Activated CD4-positive, alpha-beta T cell treated with anti-CD3 and anti-CD28 coated beads, Interleukin-2, amount 10 ng/mL, durations not matched to agents 7 days and 5 days (primary cell): ENCODE measurements around the gene TPRG1L. TPM values are rescaled to one million over a fixed set of nuclear protein-coding genes. Genes with fewer than 3 reads are reported as not detected.

ENCODE experiments used
- CTCF ChIA-PET: fragments of 350-600 bp; sonication (Branson Sonifier 250); formaldehyde crosslinking; loops from one replicate; lab custom pipeline; 2021; ENCODE audit warnings: antibody characterized with exemption; lab: Charles Lee
- POLR2A ChIA-PET: fragments of 350-600 bp; sonication (Branson Sonifier 250); formaldehyde crosslinking; loops from one replicate; lab custom pipeline; 2021; ENCODE audit warnings: antibody characterized with exemption; lab: Charles Lee
- DNase-seq: peaks from one replicate; pipeline ENCODE4 v3.0.0-alpha.2; 2020
- H3K27ac Mint-ChIP-seq: one replicate; pipeline ENCODE4 v1.8.0; 2021; ENCODE audit warnings: mild to moderate bottlenecking, moderate library complexity, mixed read lengths
- H3K27me3 Mint-ChIP-seq: one replicate; pipeline ENCODE4 v1.8.0; 2021; ENCODE audit warnings: mixed read lengths
- H3K36me3 Mint-ChIP-seq: one replicate; pipeline ENCODE4 v1.8.0; 2021; ENCODE audit warnings: low read depth, mixed read lengths
- H3K4me1 Mint-ChIP-seq: one replicate; pipeline ENCODE4 v1.8.0; 2021; ENCODE audit warnings: mixed read lengths
- H3K4me3 Mint-ChIP-seq: one replicate; pipeline ENCODE4 v1.8.0; 2021; ENCODE audit warnings: mild to moderate bottlenecking, moderate library complexity, mixed read lengths
- H3K9me3 Mint-ChIP-seq: one replicate; pipeline ENCODE4 v1.8.0; 2021; ENCODE audit warnings: mixed read lengths
- total RNA-seq, 2 experiments: library from RNA; stranded (reverse); gene quantifications; one replicate each; pipeline ENCODE4 v1.2.3, GENCODE V29; 2021

The TPRG1L gene
- total RNA-seq, 2 experiments from 2014 or later = 13.6 to 14.7 TPM

DNA sequence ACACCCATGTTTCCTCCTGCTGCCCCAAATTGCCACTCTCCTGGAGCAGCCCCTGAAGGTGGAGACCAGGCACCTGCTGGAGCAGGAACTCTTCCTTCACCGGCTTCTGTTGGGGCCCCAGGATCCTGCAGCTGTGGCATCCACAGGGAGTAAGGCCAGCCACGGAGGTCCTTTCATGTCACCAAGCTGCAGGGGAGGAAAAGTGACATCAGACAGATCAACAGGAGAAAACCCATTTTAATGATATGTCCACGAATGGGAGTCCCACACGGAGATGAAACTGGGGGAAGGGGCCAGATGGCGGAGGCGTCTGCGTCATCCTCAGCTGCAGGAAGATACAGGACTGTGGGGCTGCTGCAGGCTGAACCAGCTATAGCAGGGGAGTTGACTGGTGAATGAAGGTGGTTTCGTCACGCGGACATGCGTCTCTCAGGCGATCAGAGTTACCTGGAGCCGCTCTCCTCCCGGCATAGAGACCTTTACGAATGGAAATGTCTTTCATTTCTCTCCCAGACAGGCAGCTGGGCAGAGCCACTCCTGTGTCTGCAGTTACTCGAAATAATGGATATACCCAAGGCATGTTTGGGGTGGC is 37.4 kb downstream of the TPRG1L start:
- Mint-ChIP-seq H3K4me1 (peaks cover 3% of the 10 kb centered on the region), H3K36me3 (no peaks in the 10 kb centered on the region), H3K9me3 (no peaks in the 10 kb centered on the region), H3K27me3 (peaks cover 12% of the 10 kb centered on the region), H3K4me3 (no peak overlapping the region), H3K27ac (no peak overlapping the region)
- ChIA-PET POLR2A (no interaction called here), CTCF (no interaction called here)
- no peak for DNase-seq

DNA sequence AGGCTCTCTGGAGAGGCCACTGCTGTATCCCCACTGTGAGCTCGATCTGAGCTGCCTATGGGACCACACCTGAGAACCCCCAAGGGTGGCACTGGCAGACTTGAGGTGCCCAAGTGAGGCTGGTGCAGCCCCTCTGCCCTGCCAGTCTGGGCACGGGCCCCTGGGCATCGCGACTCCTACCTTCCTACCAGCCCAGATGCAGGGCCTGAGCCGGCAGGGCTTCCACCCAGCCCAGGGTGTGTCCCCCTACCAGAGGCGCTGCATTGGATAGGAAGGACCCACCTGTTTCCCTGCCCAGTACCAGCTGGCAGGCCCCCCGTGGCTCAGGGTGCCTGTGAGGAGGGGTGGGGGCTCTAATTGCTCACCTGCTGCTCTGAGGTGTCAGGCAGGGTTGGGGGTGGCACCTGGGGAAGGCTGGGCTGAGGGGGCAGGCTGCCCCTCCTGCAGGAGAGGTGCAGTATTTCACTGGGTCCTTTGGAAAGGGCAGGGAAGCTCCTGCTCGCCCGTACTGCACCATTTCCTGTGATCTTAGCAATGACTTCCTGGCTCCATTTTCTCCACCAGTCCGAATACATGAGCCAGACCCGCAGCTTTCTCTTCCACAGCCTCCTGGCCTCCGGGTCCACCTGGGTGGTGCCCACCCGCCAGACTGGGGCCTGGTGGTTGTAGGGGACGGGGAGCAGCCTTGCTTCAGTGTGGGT is 39.3 kb downstream of the TPRG1L start:
- ChIA-PET CTCF (no interaction called here), POLR2A (no interaction called here)
- Mint-ChIP-seq H3K4me3 (no peak overlapping the region), H3K27ac (no peak overlapping the region), H3K27me3 (peaks cover 7% of the 10 kb centered on the region), H3K36me3 (no peaks in the 10 kb centered on the region), H3K4me1 (peaks cover 1% of the 10 kb centered on the region), H3K9me3 (no peaks in the 10 kb centered on the region)
- no peak for DNase-seq

DNA sequence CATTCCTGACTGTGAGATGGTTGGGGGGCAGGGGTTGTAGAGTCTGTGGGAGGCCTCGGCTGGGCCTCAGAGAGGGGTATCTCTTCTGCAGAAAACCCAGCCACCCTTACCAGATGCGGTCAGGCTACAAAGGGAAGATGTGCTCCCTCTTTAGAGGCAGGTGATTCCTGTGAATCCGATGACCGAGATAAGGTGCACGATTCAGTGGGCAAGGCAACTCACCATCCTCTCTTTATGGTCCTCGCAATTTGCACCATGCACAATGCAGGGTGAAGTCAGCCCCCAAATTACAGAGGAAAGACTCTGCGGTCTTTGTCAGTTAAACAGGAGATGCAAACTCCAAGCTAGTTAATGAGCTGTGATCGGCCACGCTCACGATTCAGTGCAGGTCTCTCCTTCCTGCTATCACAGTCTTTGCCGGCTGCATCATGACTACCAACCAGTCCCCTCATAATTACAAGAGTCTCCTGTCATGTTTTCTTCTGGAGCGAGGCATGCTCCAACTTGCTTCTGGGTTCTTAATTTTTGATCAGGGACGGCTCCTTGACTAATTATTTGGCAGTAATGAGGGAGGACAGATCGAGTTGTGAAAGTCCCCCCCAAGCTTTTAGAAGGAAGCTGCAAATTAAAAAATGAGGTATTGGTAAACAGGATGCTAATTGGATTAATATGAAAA is 40.0 kb downstream of the TPRG1L start:
- CTCF ChIA-PET = no interaction called here
- no peaks in the 10 kb centered on the region for H3K9me3 Mint-ChIP-seq
- H3K4me3 Mint-ChIP-seq = no peak overlapping the region
- peaks cover 1% of the 10 kb centered on the region for H3K4me1 Mint-ChIP-seq
- H3K36me3 Mint-ChIP-seq = no peaks in the 10 kb centered on the region
- peaks cover 5% of the 10 kb centered on the region for H3K27me3 Mint-ChIP-seq
- POLR2A ChIA-PET = no interaction called here
- DNase-seq = no peak
- H3K27ac Mint-ChIP-seq = no peak overlapping the region

DNA sequence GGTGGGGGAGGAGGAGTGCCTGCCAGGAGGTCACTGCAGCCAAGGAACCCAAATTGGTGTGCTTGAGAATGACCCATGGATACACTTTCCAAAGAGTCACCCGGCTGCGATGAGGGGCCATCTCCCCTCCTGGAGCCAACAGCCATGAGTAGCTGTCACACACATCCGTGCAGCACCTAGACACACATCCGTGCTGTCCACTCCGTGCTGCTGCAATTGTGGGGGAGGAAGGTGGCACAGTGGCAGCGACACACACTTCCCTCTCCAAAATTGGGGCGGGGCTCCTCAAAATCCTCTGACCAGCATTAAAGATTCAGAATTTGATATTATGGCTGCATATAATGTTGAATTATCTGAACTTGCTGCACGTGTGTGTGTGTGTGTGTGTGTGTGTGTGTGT is 43.3 kb downstream of the TPRG1L start:
- Mint-ChIP-seq H3K4me3 (no peak overlapping the region), H3K36me3 (no peaks in the 10 kb centered on the region), H3K4me1 (no peaks in the 10 kb centered on the region), H3K27ac (no peak overlapping the region), H3K27me3 (peaks cover 2% of the 10 kb centered on the region), H3K9me3 (no peaks in the 10 kb centered on the region)
- ChIA-PET CTCF (no interaction called here), POLR2A (no interaction called here)
- DNase-seq = no peak

DNA sequence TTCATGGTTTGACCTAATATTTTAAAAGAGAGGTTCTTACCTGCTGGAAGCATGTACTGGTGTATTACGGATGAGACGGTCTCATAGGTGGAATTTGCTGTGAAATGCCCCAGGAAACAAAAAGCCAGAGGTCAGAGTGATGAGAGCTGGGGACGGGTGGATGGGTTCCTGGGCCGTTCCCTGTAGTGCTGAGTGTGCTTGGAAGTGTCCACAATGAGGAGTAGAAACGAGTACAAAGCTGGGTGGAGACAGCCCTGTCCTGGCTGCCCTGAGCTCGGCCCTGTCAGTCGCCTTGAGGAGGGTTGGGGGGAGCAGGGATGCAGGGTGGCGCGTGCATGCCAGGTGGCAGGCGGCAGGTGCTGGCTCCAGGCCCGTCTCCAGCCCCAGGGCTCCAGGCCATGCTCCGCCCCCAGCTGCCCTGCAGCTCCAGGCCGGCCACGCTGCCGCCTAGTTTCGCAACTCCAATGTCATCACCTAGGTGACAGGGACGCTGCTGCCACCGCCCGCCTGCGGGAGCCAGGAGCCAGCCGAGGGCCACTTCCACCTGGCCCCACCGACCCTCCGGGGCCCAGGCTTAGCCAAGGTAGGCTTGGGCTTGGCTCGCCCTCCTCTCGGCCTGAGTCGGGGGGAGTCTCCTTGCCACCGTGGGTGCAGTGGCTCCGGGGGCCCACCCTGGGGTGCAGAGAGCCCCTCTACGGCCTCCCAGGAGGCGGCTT is 43.9 kb downstream of the TPRG1L start:
- Mint-ChIP-seq H3K4me1 (no peaks in the 10 kb centered on the region), H3K27me3 (peaks cover 2% of the 10 kb centered on the region), H3K9me3 (no peaks in the 10 kb centered on the region), H3K27ac (no peak overlapping the region), H3K4me3 (no peak overlapping the region), H3K36me3 (no peaks in the 10 kb centered on the region)
- ChIA-PET CTCF (no interaction called here), POLR2A (no interaction called here)
- DNase-seq = no peak

DNA sequence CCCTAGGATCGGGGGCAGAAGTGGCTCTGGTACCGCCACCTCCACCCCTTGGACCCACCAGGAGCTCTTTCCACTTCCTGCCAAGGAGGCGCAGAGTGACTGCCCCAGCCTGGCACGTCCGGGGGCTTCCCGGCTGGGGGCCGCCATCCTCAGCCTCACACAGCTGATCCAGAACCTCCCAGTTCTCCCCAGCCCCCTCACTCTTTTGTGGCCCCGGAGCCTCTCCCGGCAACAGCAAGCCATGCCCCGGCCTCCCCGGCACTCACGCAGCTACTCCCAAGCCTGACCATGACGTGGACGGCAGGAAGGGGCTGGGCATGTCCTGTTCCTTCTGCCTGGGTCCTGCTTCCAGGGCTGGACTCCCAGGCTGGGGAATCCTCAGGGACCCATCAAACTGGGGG is 44.6 kb downstream of the TPRG1L start:
- CTCF ChIA-PET = interaction anchor here (1.2 kb wide), 1 partner anchor 11 kb away, joined by 3 read pairs; no protein-coding TSS in a partner anchor
- Mint-ChIP-seq H3K4me1 (no peaks in the 10 kb centered on the region), H3K36me3 (no peaks in the 10 kb centered on the region), H3K27me3 (peaks cover 2% of the 10 kb centered on the region), H3K9me3 (no peaks in the 10 kb centered on the region), H3K4me3 (no peak overlapping the region), H3K27ac (no peak overlapping the region)
- no peak for DNase-seq
- POLR2A ChIA-PET = no interaction called here

DNA sequence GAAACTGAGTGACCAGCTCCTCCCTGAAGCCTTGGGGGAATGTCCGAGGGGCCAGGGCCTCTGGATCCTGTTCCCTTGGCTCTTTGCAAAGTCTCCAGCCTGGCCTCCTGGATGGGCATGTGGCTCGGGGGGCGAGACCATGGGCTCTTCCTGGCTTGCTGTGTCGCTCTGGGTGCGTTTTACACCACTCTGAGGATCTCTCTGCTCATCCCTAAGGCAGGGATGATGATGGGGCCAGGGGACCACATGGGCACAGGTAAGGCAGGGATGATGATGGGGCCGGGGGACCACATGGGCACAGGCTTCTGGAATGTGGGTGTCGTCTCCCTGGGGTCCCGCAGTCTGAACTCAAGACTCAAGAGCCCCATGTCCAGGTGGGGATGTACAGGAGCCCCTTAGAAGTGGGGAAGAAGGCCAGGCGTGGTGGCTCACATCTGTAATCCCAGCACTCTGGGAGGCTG is 45.2 kb downstream of the TPRG1L start:
- H3K4me1 Mint-ChIP-seq = no peaks in the 10 kb centered on the region
- H3K9me3 Mint-ChIP-seq = no peaks in the 10 kb centered on the region
- H3K4me3 Mint-ChIP-seq = no peak overlapping the region
- peaks cover 2% of the 10 kb centered on the region for H3K27me3 Mint-ChIP-seq
- CTCF ChIA-PET = interaction anchor here (1.2 kb wide), 1 partner anchor 11 kb away, joined by 3 read pairs; no protein-coding TSS in a partner anchor
- DNase-seq = no peak
- POLR2A ChIA-PET = no interaction called here
- H3K36me3 Mint-ChIP-seq = no peaks in the 10 kb centered on the region
- H3K27ac Mint-ChIP-seq = no peak overlapping the region

DNA sequence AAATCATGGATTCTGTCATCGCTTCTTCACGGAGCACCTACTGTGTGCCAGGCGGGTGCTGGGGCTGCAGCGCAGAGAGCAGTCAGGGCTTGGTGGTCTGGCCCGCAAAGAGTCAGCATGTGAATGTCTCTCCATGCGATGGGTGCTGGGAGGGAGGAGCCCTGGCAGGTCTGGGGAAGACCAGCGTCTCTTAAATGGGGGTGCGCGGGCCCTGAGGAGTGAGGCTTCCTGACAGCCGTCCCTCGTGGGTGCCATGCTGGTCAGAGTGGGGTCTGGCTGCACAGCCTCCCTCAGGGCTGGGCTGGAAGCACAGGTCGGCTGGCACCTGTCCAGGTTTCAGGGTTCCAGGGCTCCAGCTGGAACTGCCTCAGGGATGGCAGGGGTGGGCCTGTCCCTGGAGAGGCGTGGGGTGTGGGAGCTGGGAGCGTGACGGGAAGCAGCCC is 46.0 kb downstream of the TPRG1L start:
- Mint-ChIP-seq H3K36me3 (no peaks in the 10 kb centered on the region), H3K9me3 (no peaks in the 10 kb centered on the region), H3K27ac (no peak overlapping the region), H3K27me3 (peaks cover 2% of the 10 kb centered on the region), H3K4me1 (no peaks in the 10 kb centered on the region), H3K4me3 (no peak overlapping the region)
- ChIA-PET POLR2A (no interaction called here), CTCF (no interaction called here)
- DNase-seq = no peak

DNA sequence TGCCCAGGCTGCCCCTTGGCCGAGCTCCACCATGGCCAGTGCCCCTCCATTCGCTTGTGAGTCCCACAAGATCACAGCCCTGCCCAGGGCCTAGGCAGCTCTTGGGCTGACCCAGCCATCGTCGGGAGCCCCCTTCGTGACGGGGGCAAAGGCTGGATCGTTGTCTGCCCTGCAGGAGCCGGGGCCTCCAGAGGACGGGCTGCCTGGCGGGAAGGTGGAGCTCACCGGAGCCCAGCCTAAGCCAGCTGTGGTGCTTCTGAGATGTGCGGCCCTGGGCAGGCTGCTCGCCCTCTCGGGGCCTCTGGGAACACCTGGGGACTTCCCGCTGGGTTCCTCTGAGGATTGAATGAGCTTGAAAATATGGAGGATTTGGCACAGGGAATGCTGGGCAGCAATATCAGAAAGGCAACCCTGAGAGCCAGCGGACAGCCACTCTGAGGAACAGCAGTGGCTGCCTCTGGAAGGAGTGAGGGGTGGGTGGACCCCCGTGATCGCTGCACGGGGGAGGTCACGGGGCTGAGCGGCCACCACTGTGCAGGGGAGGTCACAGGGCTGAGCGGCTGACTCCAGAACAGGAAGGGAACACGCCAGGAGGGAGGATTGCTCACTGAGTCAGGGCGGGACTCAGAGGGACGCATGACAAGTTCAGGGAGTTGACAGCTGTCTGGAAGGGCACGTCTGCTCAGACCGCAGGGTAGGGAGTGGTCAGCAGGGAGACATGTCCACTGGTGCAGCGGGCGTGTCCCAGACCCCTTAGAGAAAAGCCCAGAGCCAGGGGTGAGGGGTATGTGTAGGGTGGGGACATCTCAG is 46.8 kb downstream of the TPRG1L start:
- POLR2A ChIA-PET = no interaction called here
- no peak overlapping the region for H3K4me3 Mint-ChIP-seq
- H3K27me3 Mint-ChIP-seq = peaks cover 2% of the 10 kb centered on the region
- no peaks in the 10 kb centered on the region for H3K9me3 Mint-ChIP-seq
- DNase-seq = no peak
- no peaks in the 10 kb centered on the region for H3K4me1 Mint-ChIP-seq
- CTCF ChIA-PET = no interaction called here
- no peak overlapping the region for H3K27ac Mint-ChIP-seq
- no peaks in the 10 kb centered on the region for H3K36me3 Mint-ChIP-seq

DNA sequence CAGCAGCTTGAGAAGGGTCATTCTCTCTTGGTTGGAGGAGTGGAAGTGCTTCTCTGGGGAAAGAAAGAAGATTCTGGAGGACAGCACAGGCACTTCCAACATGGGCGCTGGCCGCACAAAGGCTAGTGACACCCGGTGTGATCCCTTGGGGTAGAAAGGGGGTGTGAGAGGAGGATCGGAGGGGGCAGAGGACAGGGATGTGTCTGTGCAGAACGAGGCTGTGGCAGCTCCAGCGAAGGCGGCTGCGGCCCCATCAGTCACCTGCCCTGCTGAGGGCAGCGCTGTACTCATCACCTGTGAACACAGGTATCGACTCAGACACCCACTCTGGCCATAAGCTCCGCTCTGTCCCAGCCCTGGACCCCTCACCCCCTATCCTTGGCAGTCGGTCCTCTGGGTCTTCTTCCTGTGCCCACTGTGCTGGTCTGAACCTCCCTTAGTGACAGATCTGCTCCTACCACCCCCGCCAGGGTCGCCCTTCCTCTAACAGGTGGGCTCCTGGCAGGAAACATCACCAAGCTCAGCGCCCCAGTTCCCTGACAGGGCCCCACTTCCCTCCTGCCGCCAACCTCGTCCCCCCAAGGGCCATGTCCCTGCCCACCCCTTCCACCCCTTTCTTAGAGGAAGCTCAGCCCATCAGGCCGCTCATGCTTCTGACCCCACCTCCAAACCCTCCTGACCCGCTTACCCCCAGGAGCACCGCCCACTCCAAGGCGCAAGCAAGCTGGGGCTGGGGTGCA is 47.6 kb downstream of the TPRG1L start:
- H3K4me3 Mint-ChIP-seq = no peak overlapping the region
- CTCF ChIA-PET = no interaction called here
- POLR2A ChIA-PET = no interaction called here
- H3K27me3 Mint-ChIP-seq = peaks cover 2% of the 10 kb centered on the region
- no peak for DNase-seq
- H3K27ac Mint-ChIP-seq = no peak overlapping the region
- no peaks in the 10 kb centered on the region for H3K9me3 Mint-ChIP-seq
- peaks cover 4% of the 10 kb centered on the region for H3K4me1 Mint-ChIP-seq
- H3K36me3 Mint-ChIP-seq = no peaks in the 10 kb centered on the region

DNA sequence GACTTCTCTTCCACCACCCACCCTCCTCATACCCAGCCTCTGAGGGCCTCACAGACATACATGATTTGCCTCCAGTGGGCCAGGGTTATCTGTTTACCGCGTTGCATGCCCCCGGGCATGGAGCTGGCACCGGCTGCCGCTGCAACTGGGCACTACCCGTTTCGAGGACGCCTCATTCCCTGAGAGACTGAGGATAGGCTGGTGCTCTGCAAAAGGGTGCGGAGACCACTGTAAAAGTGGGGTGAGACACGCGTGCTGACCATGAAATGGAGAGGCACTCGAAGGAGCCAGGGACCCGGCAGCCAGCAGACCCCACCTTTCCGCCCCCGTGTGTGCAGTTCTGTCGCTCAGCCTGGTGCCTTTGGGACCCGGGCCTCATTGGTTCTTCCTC is 48.2 kb downstream of the TPRG1L start:
- DNase-seq = no peak
- Mint-ChIP-seq H3K27me3 (peaks cover 2% of the 10 kb centered on the region), H3K4me1 (peaks cover 10% of the 10 kb centered on the region), H3K9me3 (no peaks in the 10 kb centered on the region), H3K36me3 (no peaks in the 10 kb centered on the region), H3K4me3 (no peak overlapping the region), H3K27ac (no peak overlapping the region)
- ChIA-PET POLR2A (no interaction called here), CTCF (no interaction called here)
